ENCODE data around the gene MIPOL1. TPM values are rescaled to one million over a fixed set of nuclear protein-coding genes. Genes with fewer than 3 reads are reported as not detected.

Gene MIPOL1
- total and polyA plus RNA-seq, 9 of the 15 experiments (the other 6 are each of a cell fraction or from before 2014, with no cell fraction given): 6.7 to 21.9 (median 12.4) TPM

- TF ChIP-seq ARID3A (IDR thresholded peaks at IDR 0.05; ENCODE audit: borderline replicate concordance, low read depth, low read length) (no peak), ZC3H4 (CRISPR knock-in tag; IDR thresholded peaks at IDR 0.05; ENCODE audit: borderline replicate concordance) (no peak), PML (IDR thresholded peaks at IDR 0.05; ENCODE audit: low read length) (no peak), SRSF1 (IDR thresholded peaks at IDR 0.05; ENCODE audit: low read depth, low read length) (no peak), ZNF764 (CRISPR knock-in tag; IDR thresholded peaks at IDR 0.05; ENCODE audit: low read depth) (no peak), PPARD (CRISPR knock-in tag; IDR thresholded peaks at IDR 0.05) (no peak), CREBBP (IDR thresholded peaks at IDR 0.05; ENCODE audit: low read depth, low read length) (no peak), MYNN (IDR thresholded peaks at IDR 0.05) (no peak), MYNN (CRISPR knock-in tag; IDR thresholded peaks at IDR 0.05) (no peak), AFF1 (IDR thresholded peaks at IDR 0.05; ENCODE audit: low read depth in 1 of 2, partially characterized antibody in 2 of 2) (no peak), ZNF644 (tag; IDR thresholded peaks at IDR 0.05; ENCODE audit: low read depth) (no peak), FOXO4 (CRISPR knock-in tag; IDR thresholded peaks at IDR 0.05) (no peak), CTCFL (IDR thresholded peaks at IDR 0.05; ENCODE audit: borderline replicate concordance, insufficient read depth, low read depth, low read length, poor library complexity, severe bottlenecking) (no peak), STAT5A (IDR thresholded peaks at IDR 0.05; ENCODE audit: borderline replicate concordance, low read length) (no peak)
These were observed 39.8 kb upstream of the MIPOL1 start (continued) for GRCh38 chr14:37157987-37158386.

Measured in K562 (cell line).